GM19372 (cell line): ENCODE results near the gene OSM.

Source experiments
- ATAC-seq: cut with Tn5 transposase; IDR thresholded peaks from one replicate; pipeline ENCODE4 v1.9.1; 2021; ENCODE audit warnings: mild to moderate bottlenecking, low read depth, moderate library complexity; ENCODE audit not compliant: unreplicated experiment

Gene OSM

DNA sequence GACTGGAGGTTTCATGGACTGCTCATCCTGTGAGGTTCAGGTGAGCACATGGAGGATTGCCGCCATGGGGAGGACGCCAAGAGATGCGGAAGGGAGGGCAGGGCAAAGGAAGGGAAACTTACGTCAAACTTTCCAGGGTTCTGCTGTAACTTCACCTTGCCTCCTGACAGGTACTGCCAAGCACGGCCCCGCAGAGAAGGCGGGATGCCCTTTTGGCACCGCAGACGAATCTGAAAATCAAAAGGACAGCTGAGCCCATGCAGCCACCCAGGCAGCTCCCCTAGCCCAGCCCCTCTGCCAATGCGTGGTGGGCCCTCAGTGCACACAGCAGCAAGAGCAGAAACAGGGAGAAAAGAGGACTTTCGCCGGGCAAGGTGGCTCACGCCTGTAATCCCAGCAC is 32.7 kb upstream of the OSM start:
- ATAC-seq, result no peak

DNA sequence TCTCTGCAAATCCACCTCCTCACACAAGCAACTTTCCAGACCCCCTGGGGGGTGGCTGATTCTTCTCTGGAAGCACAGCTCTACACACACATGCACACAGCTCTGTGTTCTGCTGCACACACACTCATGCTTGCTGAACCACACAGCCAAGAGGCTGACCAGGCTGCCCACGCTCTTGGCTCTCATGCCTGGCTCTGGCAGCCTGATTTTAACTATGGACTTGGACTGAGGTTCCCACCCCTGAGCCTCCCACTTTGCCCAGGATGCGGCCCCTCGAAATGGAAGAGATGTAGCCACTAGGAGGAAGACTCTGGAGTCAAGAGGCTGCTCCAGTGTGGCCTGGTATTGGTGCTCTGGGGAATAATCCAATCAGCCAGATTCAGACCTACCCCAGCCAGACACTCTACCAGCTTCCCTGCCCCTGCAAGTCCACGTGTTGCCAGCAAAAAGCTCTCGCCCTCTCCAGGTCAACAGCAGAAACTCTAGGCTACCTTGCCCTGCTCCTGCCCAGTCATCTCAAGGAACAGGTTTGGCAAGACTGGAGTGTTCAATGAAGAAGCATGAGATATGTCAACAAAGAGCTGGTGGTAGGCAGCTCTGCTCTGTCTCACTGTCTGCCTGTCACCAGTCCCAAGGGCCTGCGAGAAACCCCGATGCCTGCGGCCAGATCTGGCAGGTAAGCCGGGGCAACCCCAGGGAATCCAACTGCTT is 31.5 kb upstream of the OSM start:
- ATAC-seq, result no peak

DNA sequence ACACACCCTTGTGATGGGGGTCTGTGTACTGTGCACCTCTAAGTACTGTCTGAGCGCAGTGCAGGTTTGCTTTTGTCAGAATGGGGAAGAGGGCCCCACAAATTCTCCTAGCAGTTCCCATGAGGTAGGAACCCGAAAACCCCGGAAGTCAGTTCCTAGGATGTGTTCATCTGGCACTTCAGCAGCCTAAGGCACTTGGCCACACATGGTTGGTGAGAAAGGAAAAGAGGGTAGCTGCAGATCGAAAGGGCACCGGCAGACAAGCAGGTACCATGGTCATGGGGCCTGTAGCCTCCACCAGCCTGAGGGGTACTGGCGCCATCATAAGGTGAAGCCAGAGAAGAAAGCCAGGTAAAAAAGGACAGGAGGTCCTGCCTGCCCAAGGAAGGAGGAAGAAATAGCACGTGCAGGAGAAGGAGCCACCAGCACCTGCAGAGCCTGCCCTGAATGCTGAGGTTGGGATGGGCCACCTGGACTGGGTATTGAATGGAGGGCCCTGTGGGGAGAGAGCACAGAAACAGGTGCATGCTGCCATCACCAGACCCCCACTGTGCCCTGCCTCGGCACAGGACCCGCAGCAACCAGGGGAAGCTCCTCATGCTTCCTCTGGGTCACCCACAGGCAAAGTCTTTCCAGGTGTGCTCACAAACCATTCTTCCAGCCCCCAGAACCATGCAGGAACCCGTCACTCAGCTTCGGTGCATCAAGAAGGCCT is 30.8 kb upstream of the OSM start:
- ATAC-seq, result no peak

GRCh38 chr22:30296833-30297232 is 30.2 kb upstream of the OSM start:
- no peak for ATAC-seq

DNA sequence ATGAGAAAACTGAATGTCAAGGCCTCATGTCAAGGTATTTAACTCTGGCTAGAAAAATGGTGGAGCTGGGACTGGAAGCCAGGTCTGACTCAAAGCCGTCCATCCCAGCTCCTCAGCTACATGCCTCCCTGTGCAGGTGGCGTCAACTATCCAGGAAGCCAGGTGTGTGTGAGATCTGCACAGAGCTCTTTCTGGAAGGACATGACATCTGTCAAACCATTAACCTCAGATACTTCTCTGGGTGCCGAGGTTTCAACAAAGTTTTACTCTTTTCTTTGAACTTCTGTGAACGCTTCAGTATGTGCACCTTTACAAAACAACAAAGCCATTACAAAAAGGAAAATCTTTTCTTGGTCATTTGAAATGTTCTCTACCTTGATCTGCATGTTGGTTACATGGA is 29.7 kb upstream of the OSM start:
- no peak for ATAC-seq

DNA sequence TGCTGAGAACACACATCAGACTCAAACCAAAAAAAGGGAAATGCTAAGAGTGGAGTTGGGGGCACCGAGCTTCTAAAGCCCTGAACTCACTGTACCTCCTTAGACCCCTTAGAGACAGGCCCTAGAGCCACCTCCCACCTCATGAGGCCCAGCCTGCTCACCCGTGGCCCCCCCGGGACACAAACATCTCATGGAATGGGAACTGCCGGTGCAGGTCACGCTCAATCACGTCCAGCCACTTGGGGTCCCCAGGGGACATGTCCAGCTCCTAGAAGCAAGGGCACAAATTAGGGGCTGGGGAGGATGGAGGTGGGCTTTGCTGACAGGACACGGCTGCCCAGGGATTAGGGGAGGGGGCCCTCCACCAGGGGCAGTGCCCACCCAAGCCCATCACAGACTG is 28.9 kb upstream of the OSM start:
- no peak for ATAC-seq

DNA sequence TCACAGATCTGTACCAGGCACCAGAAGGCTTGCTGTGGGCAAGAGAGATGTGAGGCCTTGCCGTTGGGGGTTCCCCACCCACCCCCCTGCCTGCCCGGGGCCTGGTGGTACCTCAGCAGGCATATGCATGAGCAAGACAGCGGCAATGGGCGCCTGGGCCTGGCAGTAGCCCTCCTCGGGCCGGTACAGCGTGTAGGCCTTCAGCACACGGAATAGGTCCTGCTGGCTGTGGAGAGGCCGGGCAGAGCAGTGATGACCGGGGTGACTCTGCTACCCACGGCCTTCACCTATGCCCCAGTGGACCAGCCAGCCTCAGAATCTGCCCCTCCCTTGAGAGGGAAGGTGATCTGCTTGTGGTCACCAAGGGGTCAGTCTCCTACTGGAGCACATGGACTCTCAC is 28.2 kb upstream of the OSM start:
- ATAC-seq, result no peak

DNA sequence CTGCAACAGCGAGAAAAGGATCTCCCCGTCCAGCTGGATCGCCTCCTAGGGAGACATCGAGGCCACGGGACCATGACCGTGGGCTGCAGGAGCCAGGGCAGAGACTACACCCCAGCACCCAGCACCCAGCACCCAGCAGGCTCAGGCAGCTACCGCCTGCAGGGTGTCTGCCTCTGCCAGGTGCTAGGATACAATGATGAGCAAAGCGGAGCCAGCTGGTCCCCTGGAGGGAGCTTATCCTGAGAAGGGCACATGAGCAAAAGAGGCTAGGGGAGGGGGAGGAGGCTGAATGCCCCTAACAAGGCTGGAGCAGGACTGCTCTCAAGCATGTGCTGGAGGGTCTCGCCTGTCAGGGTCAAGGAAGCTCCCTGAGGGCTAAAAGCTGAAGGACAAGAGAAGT is 27.4 kb upstream of the OSM start:
- no peak for ATAC-seq

GRCh38 chr22:30293026-30293425 is 26.4 kb upstream of the OSM start:
- no peak for ATAC-seq

DNA sequence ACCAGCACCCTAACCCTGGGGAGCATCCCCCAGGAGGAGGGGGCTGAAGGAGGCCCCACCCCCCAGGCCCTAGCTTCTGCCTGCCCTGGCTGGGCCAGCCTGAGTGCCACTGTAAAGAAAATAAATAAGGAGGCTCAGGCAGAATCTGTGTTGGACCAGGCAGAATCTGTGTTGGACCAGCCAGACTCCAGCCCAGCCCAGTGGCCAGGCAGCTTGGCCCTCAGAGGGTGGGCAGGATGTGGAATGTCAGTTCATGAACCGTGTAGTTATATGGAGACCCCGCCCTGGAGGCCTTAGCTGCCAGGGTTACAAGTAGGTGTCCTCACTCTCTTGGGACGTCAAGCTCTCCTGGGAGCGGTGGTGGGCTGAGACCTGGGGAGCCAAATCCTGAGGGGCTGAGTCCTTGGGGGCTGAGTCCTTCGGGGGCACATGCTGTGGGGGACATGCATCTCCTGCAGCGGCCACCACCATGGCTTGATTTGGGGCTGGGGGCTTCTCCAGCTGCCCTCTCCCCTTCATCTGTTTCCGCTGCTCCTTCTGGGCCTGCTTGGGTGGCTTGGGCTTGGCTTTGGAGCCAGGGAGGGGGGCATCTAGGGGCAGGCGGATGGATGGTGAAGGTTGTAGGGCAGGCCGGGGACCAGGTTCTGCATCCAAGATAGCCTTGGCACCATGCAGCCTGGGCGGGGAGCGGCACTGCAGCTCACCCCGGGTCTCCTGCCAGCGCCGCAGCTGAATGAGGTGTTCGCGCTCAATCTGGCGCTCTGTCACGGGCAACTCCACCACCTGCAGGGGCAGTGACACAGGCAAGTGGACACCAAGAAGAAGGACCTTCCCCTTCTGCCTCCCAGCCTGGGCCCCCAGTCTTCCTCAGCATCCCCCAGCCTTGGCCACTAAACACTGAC is 25.7 kb upstream of the OSM start:
- no peak for ATAC-seq

GRCh38 chr22:30291058-30291892 is 24.6 kb upstream of the OSM start:
- ATAC-seq, result no peak

DNA sequence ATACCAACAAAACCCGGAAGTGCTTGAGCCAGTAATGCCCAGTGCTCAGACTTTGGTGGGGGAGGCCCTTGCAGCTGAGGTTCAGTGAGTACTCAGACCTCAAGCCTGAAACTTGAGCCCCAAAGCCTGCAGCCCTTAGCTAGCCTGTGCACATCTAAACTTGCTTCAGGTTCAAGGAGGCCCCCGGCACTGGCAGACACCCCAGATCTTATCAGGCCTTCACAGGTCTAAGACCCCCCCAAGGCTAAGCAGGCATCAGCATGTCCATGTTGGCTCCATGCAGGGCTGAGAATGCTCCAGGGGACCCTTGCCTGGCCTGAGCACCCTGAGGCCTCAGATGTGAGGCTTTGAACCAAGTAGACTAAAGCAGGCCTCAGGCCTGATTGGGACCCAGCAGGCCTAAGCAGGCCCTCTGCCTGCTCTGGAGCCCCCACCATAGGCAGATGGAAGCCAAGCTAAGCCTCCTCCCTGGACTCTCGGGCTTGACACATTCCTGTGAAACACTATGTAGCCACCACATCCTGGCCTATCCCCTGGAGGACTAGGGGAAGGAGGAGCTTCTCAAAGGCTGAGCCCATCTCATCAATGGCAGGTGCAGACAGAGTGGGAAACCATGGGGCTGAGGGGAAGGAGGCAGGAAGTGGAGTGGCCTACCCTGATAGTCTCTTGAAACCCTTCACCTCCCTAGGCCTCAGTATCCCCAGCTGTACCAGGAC is 23.8 kb upstream of the OSM start:
- ATAC-seq, result no peak

DNA sequence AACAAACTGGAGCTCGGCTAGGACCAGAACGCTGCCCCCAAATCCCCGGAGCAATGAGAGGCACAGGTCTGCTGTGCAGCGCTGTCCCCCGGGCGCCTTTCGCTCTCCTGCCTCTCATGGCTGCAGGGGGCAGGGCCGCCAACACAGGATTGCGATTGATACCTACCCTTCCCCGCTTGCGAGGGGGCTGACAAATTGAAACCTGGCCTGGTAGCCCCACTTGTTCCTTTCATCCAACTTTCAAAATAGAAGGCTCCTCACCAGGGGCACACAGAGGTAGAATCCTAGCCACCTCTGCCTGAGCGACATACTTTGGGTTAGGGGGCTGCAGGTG is 23.3 kb upstream of the OSM start:
- no peak for ATAC-seq

- ATAC-seq, result peak; percentile 69
These were observed 22.7 kb upstream of the OSM start, which contains the start of gene CASTOR1 for GRCh38 chr22:30289141-30289979. CASTOR1 (minus strand) TSS chr22:30289505; CDS start chr22:30289497, 8 bp downstream.

GRCh38 chr22:30288419-30289140 is 21.9 kb upstream of the OSM start:
- no peak for ATAC-seq

- no peak for ATAC-seq
These were observed 21.2 kb upstream of the OSM start for GRCh38 chr22:30287648-30288418.

DNA sequence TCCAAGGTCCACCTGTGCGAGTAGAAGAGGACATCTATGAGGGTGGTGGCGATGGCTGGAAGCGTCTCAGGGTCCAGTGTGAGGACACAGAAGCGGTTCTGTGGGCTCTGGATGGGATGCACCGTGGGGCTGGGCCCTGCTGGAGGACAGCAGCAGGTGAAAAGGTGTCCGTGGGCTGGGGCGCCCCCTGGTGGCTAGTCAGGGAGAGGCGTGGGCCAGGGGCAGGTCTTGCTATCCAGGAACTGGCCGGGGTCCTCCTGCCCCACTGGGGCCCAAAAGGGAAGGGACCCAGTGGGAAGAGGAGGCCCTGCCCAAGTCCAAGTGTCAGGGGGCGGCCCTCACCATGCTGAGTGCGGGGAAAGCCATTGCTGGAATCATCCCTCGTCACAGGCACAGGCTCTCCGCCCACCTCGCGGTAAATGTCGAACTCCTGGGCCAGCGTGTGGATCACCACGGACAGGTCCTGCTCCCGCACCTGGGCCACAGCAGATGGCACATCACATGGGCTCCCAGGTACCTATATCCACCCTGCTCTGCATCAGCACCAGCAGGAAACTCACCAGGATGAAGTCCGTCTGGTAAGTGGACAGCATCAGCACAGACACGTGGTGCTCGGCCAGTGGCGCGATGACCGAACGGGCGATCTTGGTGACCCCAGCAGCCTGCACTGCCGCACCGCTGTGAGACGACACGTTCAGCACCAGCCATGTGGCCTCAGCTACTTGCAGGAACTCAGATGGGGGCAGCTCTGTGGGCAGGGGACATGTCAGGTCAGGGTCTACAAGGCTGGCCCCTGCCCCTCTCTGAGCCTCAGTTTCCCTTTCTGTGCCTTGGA is 20.4 kb upstream of the OSM start:
- ATAC-seq, result no peak
